Hematopoietic multipotent progenitor cell (in vitro differentiated cells): ENCODE data around the gene UBIAD1. TPM values are rescaled to one million over a fixed set of nuclear protein-coding genes. Genes with fewer than 3 reads are reported as not detected.
"Not testable (repeated sequence)": the region's sequence is repeated elsewhere in the genome, so short reads cannot be mapped to it uniquely, and the experiment has no call there.

Source experiments
- DNase-seq, 3 donors: peaks; one replicate each; pipeline ENCODE4 v3.0.0-alpha.2; 2011 to 2015; ENCODE audit warnings: low read depth in 2 of 3, low spot score in 2 of 3
- total RNA-seq: library from RNA; depleted of rRNA; stranded (reverse); fragments of >200 nt; gene quantifications from one replicate; pipeline ENCODE4 v1.2.3, GENCODE V29; 2012

The UBIAD1 gene
- total RNA-seq, 1 donor: 21.3 TPM

DNA sequence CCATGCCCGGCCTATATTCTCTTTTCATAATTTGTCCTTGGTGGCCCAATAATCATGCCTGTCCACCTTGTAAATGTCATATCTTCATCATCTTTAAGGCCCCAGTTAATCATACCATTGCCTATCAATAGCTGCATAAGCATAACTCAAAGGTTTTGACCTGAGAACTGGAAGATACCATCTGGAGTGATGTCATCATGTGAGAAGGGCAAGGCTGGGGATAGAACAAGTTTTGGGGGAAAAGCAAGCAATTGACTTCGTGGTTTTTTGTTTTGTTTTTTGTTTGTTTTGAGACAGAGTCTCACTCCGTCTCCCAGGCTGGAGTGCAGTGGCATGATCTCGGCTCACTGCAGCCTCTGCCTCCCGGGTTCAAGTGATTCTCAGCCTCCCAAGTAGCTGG lies 6.2 kb downstream of the UBIAD1 start:
- DNase-seq: no peak

- no peak for DNase-seq
These were observed 6.6 kb downstream of the UBIAD1 start for GRCh38 chr1:11279630-11280029.

- DNase-seq: peak in 1 of 3 donors; percentile 13
These were observed 7.8 kb downstream of the UBIAD1 start for GRCh38 chr1:11280719-11281376.

- no peak for DNase-seq
These were observed 8.7 kb downstream of the UBIAD1 start for GRCh38 chr1:11281518-11282331.

- no peak for DNase-seq
These were observed 10.2 kb downstream of the UBIAD1 start for GRCh38 chr1:11283151-11283550.

DNA sequence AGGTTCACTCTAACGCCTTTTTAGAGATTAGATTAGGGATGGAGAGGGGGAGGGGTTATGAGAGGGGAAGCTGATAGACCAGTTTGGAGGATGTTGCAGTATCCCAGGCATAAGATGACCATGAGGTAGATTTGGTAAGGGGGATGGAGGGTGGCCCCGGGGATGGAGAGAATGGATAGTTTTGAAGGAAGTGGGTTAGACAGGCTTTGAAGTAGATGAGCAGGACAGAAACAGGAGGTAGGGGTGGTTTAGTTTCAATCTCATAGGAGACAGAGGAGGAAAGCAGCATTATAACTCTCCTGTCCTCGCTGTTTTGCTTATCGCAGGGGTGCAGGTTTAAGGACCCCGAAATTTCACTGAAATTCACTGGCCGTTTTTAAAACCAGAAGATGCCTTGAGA lies 11.8 kb downstream of the UBIAD1 start:
- no peak for DNase-seq

GRCh38 chr1:11285883-11286734 lies 13.1 kb downstream of the UBIAD1 start:
- DNase-seq: peak in 1 of 3 donors; percentile 32

DNA sequence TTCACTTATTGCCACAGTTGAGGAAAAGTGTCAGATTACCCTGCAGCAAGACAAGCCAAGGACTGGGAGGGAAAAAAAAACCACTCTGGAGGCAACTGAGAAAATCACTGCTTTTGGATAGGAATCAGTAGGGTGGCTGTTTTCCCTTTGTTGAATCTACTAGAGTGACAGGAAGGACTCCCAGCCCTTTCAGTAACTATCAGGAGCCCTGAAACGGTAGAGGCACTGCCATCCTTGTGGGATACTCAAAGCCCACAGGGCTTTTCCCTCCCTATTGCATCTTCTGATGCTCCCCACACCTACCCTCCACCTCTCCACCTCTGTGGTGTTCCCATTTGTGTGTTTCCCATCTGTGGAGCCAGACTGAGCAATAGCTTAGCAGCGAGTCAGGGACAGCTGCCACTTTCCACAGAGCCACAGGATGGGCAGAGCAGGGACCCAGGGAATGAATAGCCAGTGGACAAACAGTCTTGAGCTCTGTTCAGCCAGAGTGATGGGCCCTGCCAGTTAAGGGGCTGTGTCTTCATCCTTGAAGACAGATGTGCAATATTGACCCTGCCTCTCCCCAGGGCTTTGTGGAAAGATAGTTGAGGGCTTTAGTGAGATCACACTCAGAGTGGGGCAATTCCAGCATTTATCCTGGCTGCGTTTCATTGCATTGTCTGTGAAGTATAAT lies 13.9 kb downstream of the UBIAD1 start:
- no peak for DNase-seq

DNA sequence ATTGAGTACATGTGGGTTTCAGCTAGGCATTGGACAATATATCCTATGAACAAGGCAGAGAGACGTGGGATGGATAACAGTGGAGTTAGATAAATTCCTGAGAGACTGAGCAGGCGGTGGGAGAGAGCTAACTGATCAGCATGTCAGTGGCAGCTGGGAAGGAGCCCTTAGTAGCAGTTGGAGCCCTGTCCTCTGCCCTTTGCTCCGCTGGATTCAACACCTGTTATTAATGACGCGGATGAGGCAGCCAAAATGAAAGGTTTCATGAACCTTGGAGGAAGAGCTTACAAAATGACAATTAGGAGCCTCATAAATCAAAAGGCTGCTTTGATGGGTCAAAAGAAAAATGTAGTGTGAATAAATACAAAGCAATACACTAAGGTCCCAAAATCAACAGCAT lies 16.1 kb downstream of the UBIAD1 start:
- no peak for DNase-seq

GRCh38 chr1:11291049-11291448 lies 18.1 kb downstream of the UBIAD1 start:
- no peak for DNase-seq

DNA sequence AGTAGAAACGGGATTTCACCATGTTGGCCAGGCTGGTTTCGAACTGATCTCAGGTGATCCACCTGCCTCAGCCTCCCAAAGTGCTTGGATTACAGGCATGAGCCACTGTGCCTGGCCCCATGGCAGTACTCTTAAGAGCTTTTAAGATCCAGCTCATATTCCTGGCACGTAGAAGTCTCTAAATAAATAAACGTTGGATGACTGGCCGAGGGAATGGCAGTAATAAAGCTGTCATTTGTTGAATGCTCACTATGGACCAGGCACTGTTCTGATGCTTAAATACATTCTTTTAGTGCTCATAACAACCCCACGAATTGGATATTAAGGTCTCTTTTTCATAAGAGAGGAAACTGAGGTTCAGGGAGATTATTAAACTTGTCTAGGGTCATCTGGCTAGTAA lies 20.9 kb downstream of the UBIAD1 start:
- DNase-seq: no peak

GRCh38 chr1:11294951-11295350 lies 22.0 kb downstream of the UBIAD1 start:
- DNase-seq: no peak

DNA sequence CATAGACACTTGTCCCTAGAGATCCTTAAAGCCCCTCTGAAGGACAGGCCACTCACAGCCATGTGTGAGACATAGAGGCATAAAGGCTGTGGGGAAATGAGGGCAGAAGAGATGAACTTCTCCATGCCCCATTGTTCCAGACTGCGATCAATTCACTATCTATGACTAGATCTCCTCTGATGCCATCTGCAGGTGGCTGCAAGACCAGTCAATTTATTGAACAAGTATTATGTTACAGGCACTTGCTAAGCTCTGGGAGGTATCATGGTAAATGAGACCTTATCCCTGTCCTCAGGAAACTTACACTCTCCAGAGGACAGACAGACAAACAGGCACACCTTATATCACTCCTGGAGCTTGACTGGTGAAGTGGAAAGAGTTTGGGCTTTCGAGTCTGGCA lies 22.9 kb downstream of the UBIAD1 start:
- no peak for DNase-seq

- DNase-seq: not testable (repeated sequence)
These were observed 24.8 kb downstream of the UBIAD1 start for GRCh38 chr1:11297774-11298173.

DNA sequence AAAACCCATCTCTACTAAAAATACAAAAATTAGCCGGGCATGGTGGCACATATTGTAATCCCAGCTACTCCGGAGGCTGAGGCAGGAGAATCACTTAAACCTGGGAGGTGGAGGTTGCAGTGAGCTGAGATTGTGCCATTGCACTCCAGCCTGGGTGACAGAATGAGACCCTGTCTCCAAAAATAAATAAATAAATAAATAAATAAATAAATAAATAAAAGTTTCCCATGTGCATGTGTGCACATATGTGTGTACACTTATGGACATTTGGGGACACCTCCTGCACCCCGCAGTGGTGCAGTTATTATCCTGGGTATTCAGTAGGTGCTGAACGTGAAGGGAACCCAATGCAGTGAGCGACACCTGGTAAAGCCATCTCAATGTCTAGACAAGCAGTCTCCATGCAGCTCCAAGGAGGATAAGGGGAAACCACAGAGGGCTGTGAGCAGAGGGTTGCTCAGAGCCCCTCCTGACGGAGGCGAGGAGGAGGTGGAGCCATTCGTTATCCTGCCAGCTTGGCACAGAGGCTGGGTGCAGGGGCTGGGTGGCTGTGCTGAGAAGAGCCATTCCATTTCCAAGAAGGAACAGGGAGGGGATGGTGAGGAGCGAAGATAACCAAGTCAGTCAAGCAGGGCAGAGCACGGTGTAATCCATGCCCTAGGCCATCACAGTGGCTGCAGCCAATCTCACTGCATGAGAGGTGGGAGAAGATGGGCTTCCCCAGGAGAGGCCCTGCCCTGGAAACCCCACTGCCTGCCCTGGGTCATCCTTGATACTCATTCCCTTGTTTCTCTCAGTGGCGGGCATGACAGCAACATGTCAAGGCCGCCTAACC lies 25.6 kb downstream of the UBIAD1 start:
- no peak for DNase-seq

DNA sequence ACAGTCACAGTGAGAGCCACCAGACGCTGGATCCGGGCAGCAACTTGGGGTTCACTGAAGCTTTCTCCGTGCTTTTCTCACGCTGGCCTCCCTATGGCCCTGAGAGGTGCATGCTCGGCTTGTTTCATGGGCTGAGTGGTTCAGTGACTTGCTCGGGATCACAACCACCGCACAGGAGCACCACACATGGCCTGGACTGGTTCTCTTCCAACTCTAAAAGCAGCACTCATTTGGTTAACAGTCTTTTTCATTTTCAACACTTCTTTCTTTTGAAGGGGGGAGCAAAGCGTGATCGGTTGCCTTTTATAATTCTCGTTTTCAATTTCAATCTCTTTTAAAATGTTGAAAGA lies 26.2 kb downstream of the UBIAD1 start:
- no peak for DNase-seq

- no peak for DNase-seq
These were observed 28.6 kb downstream of the UBIAD1 start for GRCh38 chr1:11301601-11302000.

- no peak for DNase-seq
These were observed 29.4 kb downstream of the UBIAD1 start for GRCh38 chr1:11302366-11302765.

DNA sequence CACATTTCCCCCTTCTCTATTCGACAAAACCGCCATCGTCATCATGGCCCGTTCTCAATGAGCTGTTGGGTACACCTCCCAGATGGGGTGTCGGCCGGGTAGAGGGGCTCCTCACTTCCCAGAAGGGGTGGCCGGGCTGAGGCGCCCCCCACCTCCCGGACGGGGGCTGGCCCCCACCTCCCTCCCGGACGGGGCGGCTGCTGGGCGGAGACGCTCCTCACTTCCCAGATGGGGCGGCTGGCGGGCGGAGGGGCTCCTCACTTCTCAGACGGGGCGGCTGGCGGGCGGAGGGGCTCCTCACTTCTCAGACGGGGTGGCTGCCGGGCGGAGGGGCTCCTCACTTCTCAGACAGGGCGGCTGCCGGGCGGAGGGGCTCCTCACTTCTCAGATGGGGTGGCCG lies 32.5 kb downstream of the UBIAD1 start:
- DNase-seq: not testable (repeated sequence)

DNA sequence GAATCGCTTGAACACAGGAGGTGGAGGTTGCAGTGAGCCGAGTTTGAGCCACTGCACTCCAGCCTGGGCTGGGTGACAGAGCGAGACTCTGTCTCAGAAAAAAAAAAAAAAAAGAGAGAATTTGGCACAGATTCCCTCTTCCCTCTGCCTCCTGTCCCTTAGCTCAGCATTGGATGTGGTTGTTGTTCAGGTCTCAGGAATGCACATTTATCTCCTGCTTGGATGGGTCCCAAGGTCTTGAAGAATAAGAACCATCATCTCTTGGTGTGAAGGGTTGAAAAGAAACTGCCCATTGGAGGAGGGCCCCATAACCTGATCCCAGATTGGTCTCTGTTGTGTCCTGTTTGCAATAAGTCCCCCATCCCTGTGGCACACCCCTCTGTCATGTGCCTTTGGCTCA lies 34.9 kb downstream of the UBIAD1 start:
- no peak for DNase-seq
